Right cardiac atrium (tissue), 5 donors: ENCODE measurements around the gene TSPOAP1. TPM values are rescaled to one million over a fixed set of nuclear protein-coding genes. Genes with fewer than 3 reads are reported as not detected.

Source experiments
- ATAC-seq, 2 donors: fragments of 200-7000 bp; cut with Tn5 transposase; one replicate each; pipeline versions ENCODE4 v1.8.0 to v1.9.1; 2020; ENCODE audit warnings: moderate library complexity in 2 of 2, mild to moderate bottlenecking in 1 of 2
- DNase-seq, 3 donors: peaks; one replicate each; pipeline ENCODE4 v3.0.0-alpha.2; 2020
- H3K27ac ChIP-seq: one replicate; pipeline ENCODE4 v1.5.1; 2013; ENCODE audit warnings: mild to moderate bottlenecking, low read length, control low read depth, moderate library complexity
- H3K27me3 ChIP-seq: one replicate; pipeline ENCODE4 v1.6.1; 2013; ENCODE audit not compliant: control insufficient read depth, insufficient read depth
- H3K4me1 ChIP-seq: one replicate; pipeline ENCODE4 v1.6.1; 2013; ENCODE audit warnings: low read length; ENCODE audit not compliant: control insufficient read depth, insufficient read depth
- H3K4me3 ChIP-seq: one replicate; pipeline ENCODE4 v1.5.1; 2013; ENCODE audit warnings: low read length, control low read depth
- H3K9me3 ChIP-seq: one replicate; pipeline ENCODE4 v1.6.1; 2013; ENCODE audit warnings: low read length; ENCODE audit not compliant: control insufficient read depth
- WGBS: extraction: QIAGEN DNeasy Blood & Tissue Kit; methylation state at CpG from one replicate; pipeline ENCODE4 v1.1.7; 2013; 5-methylcytosine and 5-hydroxymethylcytosine counted together
- intact Hi-C, 4 donors: fragments of 100-400 bp; cut with DNase I; formaldehyde crosslinking; loops; one replicate each; pipeline versions ENCODE4 v1.11.0 to v1.14.0; 2022 to 2023
- polyA plus RNA-seq: library from polyadenylated mRNA; stranded (reverse); fragments of 200-250 nt; gene quantifications from one replicate; pipeline ENCODE4 v1.2.3, GENCODE V29; 2013
- total RNA-seq, 4 donors: library from RNA; stranded (reverse); fragmentation: NEBNext Ultra II Directional; extraction: Animal tissue kit (Norgen Biotek cat#: 25700); gene quantifications; one replicate each; pipeline ENCODE4 v1.2.1, GENCODE V29; 2021
- donor health status: healthy with polysubstance abuse.
- donor health status: DM: no; HTN: yes; CAD: no.
- donor health status: DM: no; HTN: no; CAD: no.
- donor health status: DM: no; HTN: yes; CAD: no; lungs with severe emphysema.
- donor health status: DM: yes; HTN: yes; CAD: no.

The TSPOAP1 gene
- total and polyA plus RNA-seq, 5 donors, result 7.0 to 21.5 (median 17.2) TPM

DNA sequence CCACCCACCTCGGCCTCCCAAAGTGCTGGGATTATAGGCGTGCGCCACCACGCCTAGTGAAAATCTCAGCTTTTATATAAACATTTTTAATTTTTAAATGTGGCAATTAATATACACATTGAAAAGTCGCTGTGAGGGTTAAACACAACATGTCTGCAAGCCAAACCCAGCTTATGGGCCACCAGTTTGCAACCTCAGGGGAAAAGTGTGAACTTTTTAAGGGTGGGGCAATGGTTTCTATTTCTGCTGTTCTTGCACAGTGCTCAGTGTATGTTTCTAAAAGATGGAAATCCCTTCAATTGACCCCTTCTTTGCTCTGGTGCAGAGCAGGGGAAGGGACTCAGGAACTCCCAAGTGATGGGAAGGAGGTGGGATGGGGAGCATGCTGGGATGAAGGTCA, 41.7 kb upstream of the TSPOAP1 start:
- ATAC-seq (no peak), DNase-seq (no peak)
- intact Hi-C loops, result no loop called here
- no peak overlapping the region for H3K4me3 ChIP-seq
- 91% methylated on average over 5 of the region's 5 CpGs for WGBS
- no peaks in the 10 kb centered on the region for H3K9me3 ChIP-seq
- H3K27ac ChIP-seq, result no peak overlapping the region
- H3K4me1 ChIP-seq, result no peaks in the 10 kb centered on the region
- no peaks in the 10 kb centered on the region for H3K27me3 ChIP-seq

DNA sequence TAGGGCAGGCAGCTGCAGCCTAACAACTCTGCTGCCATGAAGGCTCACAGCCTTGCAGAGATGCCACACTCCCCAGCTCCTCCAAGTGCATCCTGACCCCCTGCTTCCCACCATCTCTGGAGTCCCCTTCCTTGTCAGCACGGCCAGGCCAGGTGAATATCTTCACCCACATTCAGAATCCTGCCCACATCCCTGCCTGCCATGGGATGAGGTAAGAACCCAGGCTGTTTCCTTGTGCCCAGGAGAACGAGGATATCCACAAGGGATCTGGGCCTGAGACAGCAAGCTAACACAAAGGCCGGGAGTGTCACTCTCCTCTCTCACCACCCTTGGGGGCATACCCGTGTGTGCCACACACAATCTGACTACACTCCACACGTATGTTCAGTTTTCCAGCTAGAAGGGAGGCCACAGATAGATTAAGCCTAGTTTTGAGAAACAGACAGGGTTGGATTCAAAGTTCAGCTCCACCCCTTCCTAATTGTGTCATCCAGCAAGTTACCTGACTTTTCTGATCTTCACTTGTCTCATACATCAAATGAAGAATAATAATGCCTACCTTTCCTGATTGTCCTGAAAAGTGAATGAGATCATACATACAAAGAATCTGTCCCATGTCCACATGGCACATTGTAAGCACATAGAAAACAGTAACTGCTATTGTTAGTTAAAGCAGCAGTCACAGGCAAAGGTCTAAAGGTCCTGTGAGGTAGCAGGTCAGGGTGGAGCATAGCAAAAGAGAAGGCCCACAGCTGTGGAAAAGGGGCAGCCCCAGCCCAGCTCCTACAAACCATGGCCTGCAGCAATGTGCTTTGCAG, 40.8 kb upstream of the TSPOAP1 start:
- intact Hi-C loops, result no loop called here
- Histone ChIP-seq H3K9me3 (no peaks in the 10 kb centered on the region), H3K27ac (no peak overlapping the region), H3K27me3 (no peaks in the 10 kb centered on the region), H3K4me3 (no peak overlapping the region), H3K4me1 (no peaks in the 10 kb centered on the region)
- 57% methylated on average over 5 of the region's 5 CpGs for WGBS
- no peak for ATAC-seq
- DNase-seq, result no peak

DNA sequence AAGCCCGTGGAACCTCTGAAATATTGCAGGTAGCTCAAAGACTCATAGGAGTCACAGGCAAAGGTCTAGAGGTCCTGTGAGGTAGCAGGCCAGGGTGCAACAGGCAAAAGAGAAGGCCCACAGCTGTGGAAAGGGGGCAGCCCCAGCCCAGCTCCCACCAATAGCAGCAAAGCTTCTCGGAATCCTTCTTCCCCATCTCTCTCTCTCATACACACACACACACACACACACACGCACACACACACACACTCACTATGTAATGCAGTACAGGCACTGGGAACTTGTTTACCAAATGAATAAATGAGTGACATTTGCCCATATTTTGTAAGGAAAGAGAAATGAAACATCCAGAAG, 40.2 kb upstream of the TSPOAP1 start:
- H3K27me3 ChIP-seq, result no peaks in the 10 kb centered on the region
- ATAC-seq, result no peak
- DNase-seq, result no peak
- intact Hi-C loops, result no loop called here
- 75% methylated on average over 3 of the region's 3 CpGs for WGBS
- no peaks in the 10 kb centered on the region for H3K4me1 ChIP-seq
- H3K9me3 ChIP-seq, result no peaks in the 10 kb centered on the region
- no peak overlapping the region for H3K27ac ChIP-seq
- no peak overlapping the region for H3K4me3 ChIP-seq

DNA sequence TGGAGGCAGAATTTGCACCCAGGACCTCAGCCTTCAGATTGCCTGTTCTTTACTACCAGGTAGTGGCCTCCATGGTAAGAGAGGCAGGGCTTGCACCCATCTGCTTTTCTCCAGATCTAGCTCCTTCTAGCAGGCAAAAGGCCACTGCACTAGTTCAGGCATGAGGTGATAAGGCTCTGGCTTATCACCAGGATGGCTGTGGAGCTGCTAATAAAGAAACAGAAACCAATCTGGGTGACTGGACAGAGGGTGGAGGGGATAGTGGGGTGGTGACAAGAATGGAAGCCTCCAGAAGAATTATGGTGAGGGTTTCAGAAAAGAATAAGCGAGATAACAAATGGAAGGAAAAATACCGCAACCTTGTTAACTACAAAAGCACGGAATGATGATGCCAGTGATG, 38.9 kb upstream of the TSPOAP1 start:
- ATAC-seq (no peak), DNase-seq (no peak)
- Histone ChIP-seq H3K4me3 (no peak overlapping the region), H3K27me3 (no peaks in the 10 kb centered on the region), H3K9me3 (no peaks in the 10 kb centered on the region), H3K27ac (no peak overlapping the region), H3K4me1 (no peaks in the 10 kb centered on the region)
- intact Hi-C loops, result no loop called here
- WGBS, result 79% methylated on average over 3 of the region's 3 CpGs

DNA sequence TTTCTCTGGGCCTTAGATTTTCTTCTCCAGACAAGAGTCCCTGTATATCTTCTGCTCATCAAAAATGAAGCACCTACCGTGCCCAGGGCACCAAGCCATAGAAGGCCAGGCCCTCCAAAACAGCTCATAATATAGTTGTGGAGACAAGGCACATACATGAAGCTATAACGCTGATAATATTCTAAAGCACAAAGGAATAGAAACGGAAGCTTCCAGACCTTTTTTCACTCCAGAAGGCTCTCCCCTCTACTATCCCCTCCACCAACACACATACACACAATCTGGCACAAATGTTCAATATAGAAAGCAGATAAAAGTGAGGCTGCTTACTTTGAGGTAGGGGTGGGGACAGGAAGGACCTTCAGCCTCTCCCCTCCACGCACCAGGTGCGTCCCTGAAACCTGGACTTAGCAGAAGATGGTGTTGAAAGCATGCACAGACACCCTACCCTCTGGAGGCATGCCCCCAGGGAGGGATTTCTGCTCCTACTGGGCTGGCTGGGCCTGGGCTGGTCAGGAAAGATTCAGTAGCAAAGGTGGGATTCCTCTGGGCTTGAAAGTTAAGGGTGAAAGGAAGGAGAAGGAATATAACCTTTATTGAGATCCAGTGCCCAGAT, 37.5 kb upstream of the TSPOAP1 start:
- no peak overlapping the region for H3K27ac ChIP-seq
- no peaks in the 10 kb centered on the region for H3K4me1 ChIP-seq
- 75% methylated on average over 5 of the region's 5 CpGs for WGBS
- DNase-seq (no peak), ATAC-seq (no peak)
- no peaks in the 10 kb centered on the region for H3K27me3 ChIP-seq
- no peak overlapping the region for H3K4me3 ChIP-seq
- intact Hi-C loops, result no loop called here
- no peaks in the 10 kb centered on the region for H3K9me3 ChIP-seq

DNA sequence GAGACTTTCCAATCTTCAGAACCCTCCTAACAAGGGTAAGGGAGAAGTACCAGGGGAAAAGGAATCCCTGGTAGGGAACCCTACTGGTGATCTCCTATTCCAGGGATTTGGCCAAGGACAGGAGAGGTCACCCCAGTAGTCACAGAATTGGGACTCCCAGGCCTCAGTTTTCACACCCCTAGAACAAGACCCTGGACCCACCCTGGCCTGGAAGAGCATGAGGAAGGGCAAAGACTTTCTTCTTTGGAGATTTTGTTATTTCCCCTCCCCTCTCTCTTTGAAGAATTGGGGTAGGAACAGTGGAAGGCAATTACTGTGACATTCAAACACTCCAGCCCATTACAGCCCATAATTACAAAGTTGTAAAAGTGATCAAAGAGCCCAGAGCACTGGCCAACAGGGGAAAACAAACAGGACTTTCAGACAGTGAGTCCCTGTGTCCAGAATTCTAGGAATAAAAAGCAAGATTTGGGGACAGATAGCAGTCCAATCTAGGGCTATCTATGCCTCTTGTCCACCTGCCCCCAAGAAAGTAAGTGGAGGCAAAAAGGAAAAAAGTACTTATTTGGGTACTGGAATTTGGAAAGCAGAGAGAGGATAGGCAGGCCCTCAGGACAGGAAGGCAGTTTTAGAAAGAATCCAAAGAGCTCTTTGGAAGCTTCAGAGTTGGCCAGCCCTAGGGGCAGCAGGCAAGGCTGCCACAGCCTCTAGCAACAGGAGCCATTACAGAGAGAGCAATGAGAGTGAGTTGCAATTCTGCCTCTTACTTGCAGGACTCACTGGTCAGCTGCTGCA, 36.8 kb upstream of the TSPOAP1 start:
- no peak for ATAC-seq
- intact Hi-C loops, result no loop called here
- DNase-seq, result no peak
- Histone ChIP-seq H3K4me3 (no peak overlapping the region), H3K27ac (no peak overlapping the region), H3K9me3 (no peaks in the 10 kb centered on the region), H3K27me3 (no peaks in the 10 kb centered on the region), H3K4me1 (no peaks in the 10 kb centered on the region)

DNA sequence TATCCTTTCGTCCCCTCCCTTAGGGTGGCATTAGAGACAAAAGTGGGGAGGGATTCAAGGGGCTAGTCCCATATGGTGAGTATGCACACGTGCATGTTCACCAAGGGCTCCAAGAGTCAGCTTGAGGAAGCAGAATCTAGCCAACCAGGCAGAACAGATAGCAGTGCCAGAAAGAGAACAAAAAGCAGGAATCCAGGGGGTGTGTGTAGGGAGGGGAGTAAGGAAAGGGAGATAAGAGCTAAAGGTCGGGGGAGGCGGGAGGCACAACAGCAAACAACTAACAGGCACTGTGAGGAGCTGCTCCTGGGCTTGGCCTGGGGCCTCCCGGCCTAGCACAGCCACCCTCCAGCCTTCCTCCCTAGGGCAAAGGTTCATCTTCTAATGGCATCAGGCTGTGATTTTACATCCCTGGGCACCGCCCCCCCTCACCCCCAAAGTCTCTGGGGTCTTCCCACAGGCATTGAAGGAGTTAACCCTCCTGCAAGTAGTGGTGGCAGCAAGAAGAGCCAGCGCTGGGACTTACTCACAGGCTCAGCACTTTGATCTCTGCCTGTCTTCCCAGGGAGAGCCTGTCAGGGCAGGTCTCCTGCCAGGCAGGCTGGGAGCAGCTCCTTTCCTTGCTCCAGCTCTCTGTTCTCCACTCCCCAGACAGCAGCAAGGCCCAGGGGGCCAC, 35.8 kb upstream of the TSPOAP1 start:
- 43% methylated on average over 7 of the region's 7 CpGs for WGBS

DNA sequence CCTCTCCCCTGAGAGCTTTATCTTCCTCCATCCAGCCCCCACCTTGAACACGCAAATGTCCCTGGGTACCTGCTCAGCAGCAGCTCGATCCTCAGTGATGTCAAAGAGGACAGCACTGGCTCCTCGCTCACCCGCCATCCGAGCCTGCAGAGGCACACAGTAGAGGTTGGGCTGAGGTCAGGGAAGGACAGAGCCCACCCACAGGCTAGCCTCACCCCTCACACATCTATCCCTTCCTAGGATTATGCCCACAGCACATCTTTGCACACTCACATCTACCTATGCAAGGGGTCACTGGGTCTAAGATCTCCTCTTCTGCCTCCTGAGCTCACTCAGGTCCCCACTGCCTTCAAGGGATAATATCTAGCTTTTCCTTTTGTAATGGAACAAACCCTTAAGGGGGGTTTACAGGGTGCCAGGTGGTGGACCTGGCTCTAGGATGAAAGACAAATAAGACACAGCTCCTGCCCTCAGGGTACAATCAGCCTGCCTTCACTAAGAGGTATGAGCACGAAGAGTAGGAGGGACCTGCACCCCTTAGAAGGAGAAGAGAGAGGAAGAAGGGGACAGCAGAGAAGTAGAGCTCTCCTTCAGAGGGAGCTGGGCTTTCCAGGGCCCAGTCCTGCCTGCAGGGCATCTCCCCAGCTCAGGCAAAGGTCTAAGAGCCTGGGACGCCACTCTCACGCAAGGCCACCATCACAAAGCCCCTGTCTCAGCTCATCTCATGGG, 35.0 kb upstream of the TSPOAP1 start:
- Histone ChIP-seq H3K9me3 (no peaks in the 10 kb centered on the region), H3K27ac (no peak overlapping the region), H3K27me3 (no peaks in the 10 kb centered on the region), H3K4me3 (no peak overlapping the region), H3K4me1 (no peaks in the 10 kb centered on the region)
- WGBS, result 74% methylated on average over 8 of the region's 8 CpGs
- intact Hi-C loops, result no loop called here
- ATAC-seq (no peak), DNase-seq (no peak)

More for the DNA sequence above, 35.8 kb upstream of the TSPOAP1 start:
- Histone ChIP-seq H3K4me3 (no peak overlapping the region), H3K27me3 (no peaks in the 10 kb centered on the region), H3K9me3 (no peaks in the 10 kb centered on the region), H3K27ac (no peak overlapping the region), H3K4me1 (no peaks in the 10 kb centered on the region)
- intact Hi-C loops, result no loop called here
- DNase-seq (no peak), ATAC-seq (no peak)

DNA sequence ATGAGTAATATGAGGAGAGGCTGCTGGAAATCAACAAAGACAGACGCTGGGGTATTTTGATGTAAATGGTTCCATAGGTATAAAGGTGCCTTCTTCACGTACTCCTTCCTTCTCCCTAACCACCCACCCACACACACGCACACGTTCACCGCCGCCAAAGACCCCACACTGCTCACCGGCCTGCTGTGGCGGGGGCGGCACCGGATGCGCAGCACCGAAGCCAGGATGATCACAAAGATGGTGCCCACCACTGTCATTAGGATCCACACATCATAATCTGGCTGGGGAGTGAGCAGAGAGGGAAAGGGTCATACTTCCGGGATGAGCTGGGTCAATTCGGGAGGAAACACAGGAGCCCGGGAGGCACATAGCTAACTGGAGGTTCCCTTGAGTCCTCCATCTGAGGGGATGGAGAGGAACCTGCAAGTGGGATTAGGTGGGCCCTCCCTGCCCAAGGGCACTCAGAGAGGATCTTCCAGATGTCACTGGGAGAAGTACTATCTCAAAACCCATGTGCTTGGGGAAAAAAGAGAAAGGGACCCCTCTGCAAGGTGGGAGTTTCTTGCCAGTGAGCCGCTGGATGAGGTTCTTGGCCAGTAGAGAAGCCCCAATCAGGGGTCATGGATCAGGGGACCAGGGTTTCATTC, 33.9 kb upstream of the TSPOAP1 start:
- WGBS, result 87% methylated on average over 16 of the region's 16 CpGs
- intact Hi-C loops, result no loop called here

DNA sequence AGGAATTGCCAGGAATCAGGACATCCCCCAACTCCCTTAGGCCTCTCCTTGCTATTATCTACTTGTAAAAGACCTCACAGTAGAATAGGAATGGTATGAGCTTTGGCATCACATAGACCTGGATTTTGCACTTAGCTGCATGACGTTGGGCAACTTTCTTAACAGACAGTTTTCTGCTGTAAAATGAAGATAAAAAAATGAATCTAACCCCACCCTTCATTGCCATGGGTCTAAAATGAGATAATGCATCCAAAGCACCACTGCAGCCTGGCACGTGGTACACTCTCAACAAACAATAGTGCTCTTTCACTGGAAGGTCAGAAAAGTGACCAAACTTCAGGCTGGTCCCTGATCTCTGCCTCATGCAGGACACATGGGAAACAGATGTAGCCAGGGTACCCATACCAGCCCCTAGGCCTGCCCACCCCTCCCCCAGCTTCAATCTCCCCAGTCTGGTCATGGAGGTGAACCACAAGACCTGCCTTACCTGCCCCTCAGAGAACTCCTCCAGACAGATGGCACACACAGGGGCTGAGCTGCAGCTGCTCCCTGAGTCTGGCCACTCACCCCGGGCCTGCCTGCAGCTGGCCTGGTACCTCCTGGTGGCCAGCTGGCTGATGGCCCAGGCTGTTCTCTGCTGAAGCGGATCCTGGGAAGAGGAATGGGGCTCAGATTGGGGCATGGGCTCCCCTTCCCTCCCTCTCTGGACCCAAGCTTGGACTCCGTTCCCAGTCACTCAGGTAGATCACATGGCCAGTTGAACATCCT, 31.9 kb upstream of the TSPOAP1 start:
- Histone ChIP-seq H3K4me1 (no peaks in the 10 kb centered on the region), H3K9me3 (no peaks in the 10 kb centered on the region), H3K27me3 (no peaks in the 10 kb centered on the region), H3K27ac (no peak overlapping the region), H3K4me3 (no peak overlapping the region)
- DNase-seq (no peak), ATAC-seq (no peak)
- intact Hi-C loops, result no loop called here
- 78% methylated on average over 5 of the region's 5 CpGs for WGBS

More for the DNA sequence above, 33.9 kb upstream of the TSPOAP1 start:
- H3K4me3 ChIP-seq, result no peak overlapping the region
- ATAC-seq (no peak), DNase-seq (no peak)
- no peaks in the 10 kb centered on the region for H3K9me3 ChIP-seq
- no peaks in the 10 kb centered on the region for H3K4me1 ChIP-seq
- no peaks in the 10 kb centered on the region for H3K27me3 ChIP-seq
- no peak overlapping the region for H3K27ac ChIP-seq
